Measurements from ENCODE around the gene PHRF1.

The PHRF1 gene

GRCh38 chr11:539971-540481 is 36.2 kb upstream of the PHRF1 start:
- no peak overlapping the region for H3K4me2 ChIP-seq
- H3K4me3 ChIP-seq: no peak overlapping the region
- peaks cover 7% of the 10 kb centered on the region; the same call in 1 of the 2 replicates for H4K20me1 ChIP-seq
- H3K36me3 ChIP-seq: no peaks in the 10 kb centered on the region
- no peak for TF ChIP-seq Cebpa-rat (IDR thresholded peaks at IDR 0.05)
- H3K9me3 ChIP-seq: no peaks in the 10 kb centered on the region
- H3K27ac ChIP-seq: 0 out of 2 replicates have a peak overlapping the region, but pooled peaks have one; percentile 46
- no peaks in the 10 kb centered on the region for H3K27me3 ChIP-seq
- H3K9ac ChIP-seq: no peak overlapping the region
- H3K4me1 ChIP-seq: peaks cover 51% of the 10 kb centered on the region

DNA sequence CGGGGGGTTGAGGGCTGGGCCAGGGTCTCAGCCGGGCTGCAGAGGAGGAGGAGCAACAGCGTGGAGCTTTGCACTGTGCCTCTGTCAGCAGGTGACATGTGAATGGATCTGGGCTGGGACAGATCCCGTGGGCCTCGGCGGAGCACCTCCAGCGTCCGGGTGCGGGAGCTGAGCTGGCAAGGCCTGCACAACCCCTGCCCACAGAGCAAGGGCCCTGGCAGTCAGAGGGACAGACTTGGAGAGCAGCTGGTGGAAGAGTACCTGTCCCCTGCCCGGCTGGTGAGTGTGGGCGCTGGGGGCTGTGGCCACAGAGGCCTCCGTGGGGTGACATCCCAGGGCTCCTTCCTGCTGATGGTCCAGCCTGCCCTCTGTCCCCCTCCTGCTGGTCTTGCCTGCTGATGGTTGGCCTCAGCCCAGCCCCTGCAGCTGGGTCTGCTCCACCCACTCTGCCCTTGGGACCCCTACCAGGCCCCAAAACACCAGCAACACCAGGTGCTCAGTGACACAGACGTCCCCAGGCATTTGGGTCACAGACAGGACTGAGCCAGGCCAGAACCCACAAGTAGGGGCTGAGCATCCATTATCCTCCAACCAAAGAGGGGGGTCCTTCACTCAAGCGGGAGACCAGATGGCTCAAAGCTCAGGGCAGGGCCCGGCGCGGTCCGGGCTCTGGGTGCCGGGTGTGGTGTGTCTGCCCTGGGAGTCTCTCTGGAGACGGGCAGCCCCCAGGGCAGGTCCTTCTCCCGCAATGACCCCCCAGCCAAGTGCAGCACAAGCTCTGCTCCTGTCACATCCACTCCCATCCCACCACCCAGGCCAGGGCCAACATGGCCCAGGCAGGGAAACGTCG is 35.5 kb upstream of the PHRF1 start:
- peaks cover 51% of the 10 kb centered on the region for H3K4me1 ChIP-seq

DNA sequence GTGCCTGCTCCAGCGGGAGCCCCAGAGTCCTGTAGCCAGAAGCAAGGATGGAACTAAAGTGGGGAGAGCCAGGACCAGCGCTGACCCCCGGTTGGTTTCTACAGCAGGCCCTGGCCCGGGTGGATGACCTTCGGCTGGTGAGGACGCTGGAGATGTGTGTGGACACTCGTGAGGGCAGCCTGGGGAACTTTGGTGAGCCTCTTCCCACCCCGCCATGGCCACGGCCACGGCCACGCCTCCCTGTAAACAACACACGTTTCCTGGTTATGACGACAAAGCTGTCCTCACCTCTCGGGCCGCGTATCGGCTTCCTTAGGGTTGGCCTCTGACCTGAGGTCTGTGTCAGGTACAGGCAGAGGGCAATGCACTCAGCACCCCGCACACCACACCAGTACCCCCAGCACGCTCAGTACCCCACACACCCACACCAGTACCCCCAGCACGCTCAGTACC is 34.8 kb upstream of the PHRF1 start:
- Histone ChIP-seq H3K36me3 (no peaks in the 10 kb centered on the region), H3K4me2 (peak overlapping the region; percentile 46; the same call in 1 of the 2 replicates), H3K27ac (0 out of 2 replicates have a peak overlapping the region, but pooled peaks have one; percentile 31), H3K27me3 (no peaks in the 10 kb centered on the region), H3K9me3 (no peaks in the 10 kb centered on the region), H3K9ac (no peak overlapping the region), H3K4me3 (no peak overlapping the region), H4K20me1 (peaks cover 7% of the 10 kb centered on the region; the same call in 1 of the 2 replicates), H3K4me1 (peaks cover 45% of the 10 kb centered on the region)
- no peak for TF ChIP-seq Cebpa-rat (IDR thresholded peaks at IDR 0.05)

More for the DNA sequence above, 35.5 kb upstream of the PHRF1 start:
- H3K4me3 ChIP-seq: no peak overlapping the region
- no peaks in the 10 kb centered on the region for H3K27me3 ChIP-seq
- H4K20me1 ChIP-seq: peaks cover 7% of the 10 kb centered on the region; the same call in 1 of the 2 replicates
- H3K36me3 ChIP-seq: no peaks in the 10 kb centered on the region
- H3K9me3 ChIP-seq: no peaks in the 10 kb centered on the region
- H3K9ac ChIP-seq: peak overlapping the region; percentile 58
- peak overlapping the region; percentile 31 for H3K27ac ChIP-seq
- peak overlapping the region; percentile 46 for H3K4me2 ChIP-seq
- TF ChIP-seq Cebpa-rat (IDR thresholded peaks at IDR 0.05): no peak

DNA sequence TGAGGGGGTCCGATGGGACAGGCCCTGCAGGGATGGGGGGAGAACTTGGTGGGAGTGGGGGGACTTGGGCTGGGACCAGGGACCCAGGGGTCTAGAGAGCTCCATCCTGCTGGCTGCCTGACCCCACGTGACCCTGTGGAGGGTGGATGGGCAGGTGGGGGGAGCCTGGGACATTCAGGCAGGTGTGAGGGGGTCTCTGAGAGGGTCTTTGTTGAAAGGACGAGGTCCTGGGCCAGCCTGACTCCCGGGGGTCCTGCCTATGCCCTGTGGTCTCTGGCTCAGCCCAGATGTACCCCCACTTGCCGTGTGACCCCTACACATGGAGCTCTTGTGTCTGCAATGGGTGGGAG is 31.5 kb upstream of the PHRF1 start:
- no peak for TF ChIP-seq Cebpa-rat (IDR thresholded peaks at IDR 0.05)
- H3K27ac ChIP-seq: no peak overlapping the region
- peaks cover 24% of the 10 kb centered on the region for H3K4me1 ChIP-seq
- no peak overlapping the region for H3K4me3 ChIP-seq
- H3K9me3 ChIP-seq: no peaks in the 10 kb centered on the region
- no peaks in the 10 kb centered on the region for H3K36me3 ChIP-seq
- no peak overlapping the region for H3K4me2 ChIP-seq
- H3K27me3 ChIP-seq: no peaks in the 10 kb centered on the region
- H4K20me1 ChIP-seq: no peaks in the 10 kb centered on the region
- no peak overlapping the region for H3K9ac ChIP-seq

- no peak overlapping the region for H3K9ac ChIP-seq
- H4K20me1 ChIP-seq: no peaks in the 10 kb centered on the region
- H3K9me3 ChIP-seq: no peaks in the 10 kb centered on the region
- H3K4me1 ChIP-seq: peaks cover 20% of the 10 kb centered on the region
- no peaks in the 10 kb centered on the region; the same call in 1 of the 2 replicates for H3K36me3 ChIP-seq
- no peak overlapping the region for H3K27ac ChIP-seq
- no peak for TF ChIP-seq Cebpa-rat (IDR thresholded peaks at IDR 0.05)
- H3K27me3 ChIP-seq: no peaks in the 10 kb centered on the region
- H3K4me2 ChIP-seq: no peak overlapping the region
- no peak overlapping the region for H3K4me3 ChIP-seq
Measured at GRCh38 chr11:545171-545570, 31.1 kb upstream of the PHRF1 start.

- Histone ChIP-seq H3K9me3 (no peaks in the 10 kb centered on the region), H3K4me3 (no peak overlapping the region), H3K9ac (no peak overlapping the region), H3K36me3 (no peaks in the 10 kb centered on the region; the same call in 1 of the 2 replicates), H4K20me1 (no peaks in the 10 kb centered on the region; the same call in 1 of the 2 replicates), H3K27me3 (no peaks in the 10 kb centered on the region), H3K4me2 (no peak overlapping the region), H3K4me1 (peaks cover 20% of the 10 kb centered on the region), H3K27ac (no peak overlapping the region)
- no peak for TF ChIP-seq Cebpa-rat (IDR thresholded peaks at IDR 0.05)
Measured at GRCh38 chr11:548700-549603, 27.3 kb upstream of the PHRF1 start.

GRCh38 chr11:550021-550745 is 26.1 kb upstream of the PHRF1 start:
- Histone ChIP-seq H3K36me3 (no peaks in the 10 kb centered on the region; the same call in 1 of the 2 replicates), H3K4me1 (peaks cover 29% of the 10 kb centered on the region), H3K9me3 (no peaks in the 10 kb centered on the region), H3K4me2 (no peak overlapping the region), H3K4me3 (no peak overlapping the region), H3K9ac (no peak overlapping the region), H3K27ac (no peak overlapping the region), H4K20me1 (no peaks in the 10 kb centered on the region; the same call in 1 of the 2 replicates), H3K27me3 (peaks cover under 1% of the 10 kb centered on the region; the same call in 1 of the 2 replicates)
- TF ChIP-seq Cebpa-rat (IDR thresholded peaks at IDR 0.05): no peak

- Histone ChIP-seq H3K9ac (no peak overlapping the region), H3K36me3 (no peaks in the 10 kb centered on the region; the same call in 1 of the 2 replicates), H3K4me2 (no peak overlapping the region), H3K4me1 (peaks cover 34% of the 10 kb centered on the region), H3K4me3 (no peak overlapping the region), H3K27me3 (peaks cover 6% of the 10 kb centered on the region), H3K9me3 (no peaks in the 10 kb centered on the region), H4K20me1 (no peaks in the 10 kb centered on the region; the same call in 1 of the 2 replicates), H3K27ac (no peak overlapping the region)
- TF ChIP-seq Cebpa-rat (IDR thresholded peaks at IDR 0.05): no peak
Measured at GRCh38 chr11:550746-551085, 25.6 kb upstream of the PHRF1 start.

GRCh38 chr11:551131-551530 is 25.1 kb upstream of the PHRF1 start:
- Histone ChIP-seq H3K9ac (no peak overlapping the region), H3K4me3 (no peak overlapping the region), H3K4me1 (peaks cover 38% of the 10 kb centered on the region), H4K20me1 (no peaks in the 10 kb centered on the region; the same call in 1 of the 2 replicates), H3K36me3 (no peaks in the 10 kb centered on the region; the same call in 1 of the 2 replicates), H3K9me3 (no peaks in the 10 kb centered on the region), H3K4me2 (no peak overlapping the region), H3K27ac (no peak overlapping the region), H3K27me3 (peaks cover 10% of the 10 kb centered on the region)
- TF ChIP-seq Cebpa-rat (IDR thresholded peaks at IDR 0.05): no peak
